BLaER1 treated with 17β-estradiol and CSF1 and Interleukin-3, amounts not matched to agents 10 nM and 100 nM (cell line): ENCODE results near the gene TTYH1.
A peak's percentile ranks its signal among the peaks of the same experiment; 100 is the strongest.

ENCODE experiments used
- H3K27ac ChIP-seq, 11 experiments: shearing (Covaris generic); formaldehyde crosslinking; 2 replicates each; pipeline ENCODE4 v1.8.1; 2022
- H3K27me3 ChIP-seq, 11 experiments: shearing (Covaris generic); formaldehyde crosslinking; 2 replicates each; pipeline ENCODE4 v1.8.1; 2022
- H3K36me3 ChIP-seq, 11 experiments: shearing (Covaris generic); formaldehyde crosslinking; 2 replicates each; pipeline ENCODE4 v1.8.1; 2022
- H3K4me1 ChIP-seq, 10 experiments: shearing (Covaris generic); formaldehyde crosslinking; 2 replicates each; pipeline ENCODE4 v1.8.1; 2022
- H3K4me2 ChIP-seq, 11 experiments: shearing (Covaris generic); formaldehyde crosslinking; 2 replicates each; pipeline ENCODE4 v1.8.1; 2022
- H3K4me3 ChIP-seq, 10 experiments: shearing (Covaris generic); formaldehyde crosslinking; 2 replicates each; pipeline ENCODE4 v1.8.1; 2022
- H3K9ac ChIP-seq, 11 experiments: shearing (Covaris generic); formaldehyde crosslinking; 2 replicates each; pipeline ENCODE4 v1.8.1; 2022
- H3K9me3 ChIP-seq, 11 experiments: shearing (Covaris generic); formaldehyde crosslinking; replicated peaks in 1 of 11; 2 replicates each; pipeline ENCODE4 v1.8.1; 2022
- H4K20me1 ChIP-seq, 11 experiments: shearing (Covaris generic); formaldehyde crosslinking; 2 replicates each; pipeline ENCODE4 v1.8.1; 2022
- Cebpa-rat ChIP-seq, 11 experiments: shearing (Covaris generic); IDR thresholded peaks; 2 replicates each; pipeline ENCODE4 v1.8.1; 2022

TTYH1 gene

GRCh38 chr19:54429176-54429495 is 13.9 kb downstream of the TTYH1 start:
- no peak overlapping the region for H3K4me3 ChIP-seq

DNA sequence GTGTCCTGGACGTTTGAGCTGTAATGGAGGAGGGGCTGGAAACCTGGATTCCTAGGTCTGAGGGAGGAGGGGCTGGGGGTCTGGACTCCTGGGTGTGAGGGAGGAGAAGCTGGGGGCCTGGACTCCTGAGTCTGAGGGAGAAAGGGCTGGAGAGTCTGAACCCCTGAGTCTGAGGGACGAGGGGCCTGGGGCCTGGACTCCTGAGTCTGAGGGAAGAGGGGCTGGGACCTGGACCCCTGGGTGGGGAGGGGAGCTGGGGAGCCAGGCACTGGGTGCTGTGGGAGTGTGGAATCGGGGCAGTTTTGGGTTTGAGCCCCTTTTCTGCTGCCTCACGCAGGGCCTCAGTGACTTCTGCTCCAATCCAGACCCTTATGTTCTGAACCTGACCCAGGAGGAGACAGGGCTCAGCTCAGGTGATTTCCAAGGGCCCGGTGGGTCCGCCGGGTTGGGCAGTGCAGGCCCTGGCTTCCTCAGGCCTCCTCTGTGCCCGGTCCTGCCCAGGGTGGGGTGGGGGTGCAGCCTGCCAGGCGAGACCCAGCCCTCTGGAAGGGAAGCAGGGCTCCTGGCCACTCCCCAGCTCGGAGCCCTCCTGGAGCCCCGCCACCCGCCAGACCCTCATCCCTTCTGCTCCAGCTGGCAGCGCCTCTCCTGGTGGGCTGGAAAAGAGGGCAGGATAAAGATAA is 14.4 kb downstream of the TTYH1 start:
- Histone ChIP-seq H3K9ac (peak overlapping the region in 6 of 11 experiments; percentile 42 to 69 (median 59); a peak in 9 of 22 replicates), H3K9me3 (no peaks in the 10 kb centered on the region), H3K36me3 (peaks cover 0 to 9% (median 6%) of the 10 kb centered on the region in 11 experiments; a peak in 10 of 22 replicates), H3K4me2 (peak overlapping the region; percentile 80 to 96 (median 90); a peak in 21 of 22 replicates), H4K20me1 (peaks cover 2 to 41% (median 10%) of the 10 kb centered on the region in 11 experiments; a peak in 13 of 22 replicates), H3K27me3 (peaks cover 0 to 16% (median 0%) of the 10 kb centered on the region in 11 experiments; a peak in 4 of 22 replicates), H3K4me1 (peaks cover 12 to 52% (median 39%) of the 10 kb centered on the region in 10 experiments; a peak in 18 of 20 replicates), H3K27ac (peak overlapping the region in 1 of 11 experiments; percentile 6; a peak in 1 of 22 replicates), H3K4me3 (peak overlapping the region in 5 of 10 experiments; percentile 49 to 66 (median 58); a peak in 6 of 20 replicates)
- TF ChIP-seq Cebpa-rat (IDR thresholded peaks at IDR 0.05) = no peak

More at GRCh38 chr19:54429176-54429495, 13.9 kb downstream of the TTYH1 start:
- Histone ChIP-seq H3K27me3 (peaks cover 0 to 16% (median 0%) of the 10 kb centered on the region in 11 experiments; a peak in 4 of 22 replicates), H3K4me2 (no peak overlapping the region; a peak in 1 of 22 replicates), H3K4me1 (peaks cover 12 to 49% (median 37%) of the 10 kb centered on the region in 10 experiments; a peak in 18 of 20 replicates), H3K36me3 (peaks cover 0 to 4% (median under 1%) of the 10 kb centered on the region in 11 experiments; a peak in 4 of 22 replicates), H3K9me3 (no peaks in the 10 kb centered on the region), H4K20me1 (peaks cover 0 to 36% (median 10%) of the 10 kb centered on the region in 11 experiments; a peak in 12 of 22 replicates), H3K9ac (0 out of 22 replicates have a peak overlapping the region, but pooled peaks of 3 of the 11 experiments have one; percentile 13 to 65 (median 50)), H3K27ac (no peak overlapping the region)
- TF ChIP-seq Cebpa-rat (IDR thresholded peaks at IDR 0.05) = no peak

DNA sequence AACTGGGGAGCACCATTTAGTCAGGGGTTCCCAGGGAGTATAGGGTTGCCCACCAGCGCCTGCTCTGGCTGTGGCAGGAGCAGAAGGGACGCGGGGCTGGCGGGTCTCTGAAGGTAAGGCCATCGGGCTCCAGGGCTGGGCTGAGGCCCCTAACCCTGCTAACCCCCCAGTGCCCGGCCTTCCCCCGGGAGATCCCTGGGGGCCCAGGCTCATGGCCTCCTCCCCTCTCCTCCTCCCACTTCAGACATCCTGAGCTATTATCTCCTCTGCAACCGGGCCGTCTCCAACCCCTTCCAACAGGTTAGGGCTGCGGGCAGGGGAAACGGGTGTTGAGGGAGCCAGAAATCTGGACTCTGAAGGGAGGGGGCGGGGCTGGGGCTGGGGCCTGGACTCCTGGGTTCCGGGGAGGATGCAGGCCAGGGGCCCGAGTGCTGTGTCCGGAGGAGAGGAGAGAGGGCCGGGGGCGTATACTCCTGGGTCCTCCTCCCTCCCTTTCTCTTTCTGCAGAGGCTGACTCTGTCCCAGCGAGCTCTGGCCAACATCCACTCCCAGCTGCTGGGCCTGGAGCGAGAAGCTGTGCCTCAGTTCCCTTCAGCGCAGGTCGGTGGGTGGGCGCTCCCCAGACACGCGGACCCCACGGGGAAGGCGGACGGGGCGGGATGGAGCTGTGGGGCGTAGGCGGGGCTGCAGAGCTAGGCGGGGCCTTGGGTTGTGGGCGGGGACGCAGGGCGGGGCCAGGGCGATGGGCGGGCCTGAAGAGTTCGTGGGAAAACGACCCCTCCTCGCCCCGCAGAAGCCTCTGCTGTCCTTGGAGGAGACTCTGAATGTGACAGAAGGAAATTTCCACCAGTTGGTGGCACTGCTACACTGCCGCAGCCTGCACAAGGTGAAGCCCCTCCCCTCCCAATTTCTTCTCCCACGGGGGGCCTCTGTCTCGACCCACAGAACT is 15.3 kb downstream of the TTYH1 start:
- TF ChIP-seq Cebpa-rat (IDR thresholded peaks at IDR 0.05) = no peak
- Histone ChIP-seq H3K4me1 (peaks cover 12 to 59% (median 46%) of the 10 kb centered on the region in 10 experiments; a peak in 18 of 20 replicates), H3K9ac (peak overlapping the region in 8 of 11 experiments; percentile 15 to 69 (median 52); a peak in 13 of 22 replicates), H3K4me3 (peak overlapping the region; percentile 35 to 66 (median 55)), H3K9me3 (no peaks in the 10 kb centered on the region), H3K36me3 (peaks cover 0 to 16% (median 8%) of the 10 kb centered on the region in 11 experiments; a peak in 10 of 22 replicates), H4K20me1 (peaks cover 3 to 50% (median 11%) of the 10 kb centered on the region in 11 experiments; a peak in 13 of 22 replicates), H3K4me2 (peak overlapping the region; percentile 80 to 96 (median 90)), H3K27me3 (peaks cover 0 to 16% (median 0%) of the 10 kb centered on the region in 11 experiments; a peak in 4 of 22 replicates), H3K27ac (peak overlapping the region in 1 of 11 experiments; percentile 6; a peak in 1 of 22 replicates)

- no peak for TF ChIP-seq Cebpa-rat (IDR thresholded peaks at IDR 0.05)
- peaks cover 12 to 59% (median 46%) of the 10 kb centered on the region in 10 experiments; a peak in 18 of 20 replicates for H3K4me1 ChIP-seq
- H3K4me2 ChIP-seq = peak overlapping the region; percentile 80 to 96 (median 90)
- no peaks in the 10 kb centered on the region for H3K9me3 ChIP-seq
- H3K27ac ChIP-seq = no peak overlapping the region
- H4K20me1 ChIP-seq = peaks cover 3 to 58% (median 19%) of the 10 kb centered on the region in 11 experiments; a peak in 14 of 22 replicates
- peak overlapping the region in 5 of 11 experiments; percentile 15 to 68 (median 36); a peak in 4 of 22 replicates for H3K9ac ChIP-seq
- peaks cover 0 to 16% (median 0%) of the 10 kb centered on the region in 11 experiments; a peak in 4 of 22 replicates for H3K27me3 ChIP-seq
- peaks cover 0 to 16% (median 8%) of the 10 kb centered on the region in 11 experiments; a peak in 11 of 22 replicates for H3K36me3 ChIP-seq
- peak overlapping the region in 9 of 10 experiments; percentile 35 to 66 (median 56); a peak in 14 of 20 replicates for H3K4me3 ChIP-seq
Observed at GRCh38 chr19:54431255-54431838, 16.1 kb downstream of the TTYH1 start.

- Histone ChIP-seq H3K4me2 (no peak overlapping the region), H3K36me3 (peaks cover 0 to 16% (median 8%) of the 10 kb centered on the region in 11 experiments; a peak in 11 of 22 replicates)
Observed at GRCh38 chr19:54432144-54432738, 17.0 kb downstream of the TTYH1 start.

DNA sequence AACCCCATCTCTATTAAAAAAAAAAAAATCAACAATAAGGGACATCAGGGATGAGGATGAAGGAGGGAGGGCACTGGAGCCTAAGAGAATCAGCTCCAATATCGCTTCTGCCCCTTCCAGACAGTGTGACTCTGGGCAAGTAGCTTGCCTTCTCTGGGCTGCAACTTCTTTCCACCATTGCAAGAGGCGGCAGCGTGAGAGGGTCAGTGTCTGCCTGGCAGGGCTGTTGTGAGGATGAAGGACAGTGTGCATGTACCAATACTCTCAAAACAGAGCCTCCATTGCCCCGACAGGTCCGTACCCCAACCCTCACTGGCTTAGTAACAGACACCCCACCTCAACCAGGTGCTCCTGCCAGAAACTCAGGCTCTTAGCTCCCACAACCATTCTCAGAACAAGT is 18.4 kb downstream of the TTYH1 start:
- Histone ChIP-seq H4K20me1 (peaks cover 3 to 68% (median 34%) of the 10 kb centered on the region in 11 experiments; a peak in 16 of 22 replicates), H3K4me1 (peaks cover 23 to 64% (median 55%) of the 10 kb centered on the region in 10 experiments), H3K9me3 (no peaks in the 10 kb centered on the region), H3K9ac (no peak overlapping the region; a peak in 1 of 22 replicates), H3K4me3 (no peak overlapping the region), H3K27ac (no peak overlapping the region), H3K4me2 (no peak overlapping the region), H3K27me3 (peaks cover 0 to 8% (median 0%) of the 10 kb centered on the region in 11 experiments; a peak in 3 of 22 replicates), H3K36me3 (peaks cover 0 to 16% (median 8%) of the 10 kb centered on the region in 11 experiments; a peak in 11 of 22 replicates)
- no peak for TF ChIP-seq Cebpa-rat (IDR thresholded peaks at IDR 0.05)

More at GRCh38 chr19:54432144-54432738, 17.0 kb downstream of the TTYH1 start:
- no peak overlapping the region for H3K4me3 ChIP-seq
- peaks cover 0 to 16% (median 0%) of the 10 kb centered on the region in 11 experiments; a peak in 3 of 22 replicates for H3K27me3 ChIP-seq
- H3K9me3 ChIP-seq = no peaks in the 10 kb centered on the region
- peaks cover 3 to 62% (median 27%) of the 10 kb centered on the region in 11 experiments; a peak in 14 of 22 replicates for H4K20me1 ChIP-seq
- TF ChIP-seq Cebpa-rat (IDR thresholded peaks at IDR 0.05) = no peak
- peaks cover 12 to 62% (median 49%) of the 10 kb centered on the region in 10 experiments; a peak in 18 of 20 replicates for H3K4me1 ChIP-seq
- no peak overlapping the region for H3K9ac ChIP-seq
- no peak overlapping the region for H3K27ac ChIP-seq

DNA sequence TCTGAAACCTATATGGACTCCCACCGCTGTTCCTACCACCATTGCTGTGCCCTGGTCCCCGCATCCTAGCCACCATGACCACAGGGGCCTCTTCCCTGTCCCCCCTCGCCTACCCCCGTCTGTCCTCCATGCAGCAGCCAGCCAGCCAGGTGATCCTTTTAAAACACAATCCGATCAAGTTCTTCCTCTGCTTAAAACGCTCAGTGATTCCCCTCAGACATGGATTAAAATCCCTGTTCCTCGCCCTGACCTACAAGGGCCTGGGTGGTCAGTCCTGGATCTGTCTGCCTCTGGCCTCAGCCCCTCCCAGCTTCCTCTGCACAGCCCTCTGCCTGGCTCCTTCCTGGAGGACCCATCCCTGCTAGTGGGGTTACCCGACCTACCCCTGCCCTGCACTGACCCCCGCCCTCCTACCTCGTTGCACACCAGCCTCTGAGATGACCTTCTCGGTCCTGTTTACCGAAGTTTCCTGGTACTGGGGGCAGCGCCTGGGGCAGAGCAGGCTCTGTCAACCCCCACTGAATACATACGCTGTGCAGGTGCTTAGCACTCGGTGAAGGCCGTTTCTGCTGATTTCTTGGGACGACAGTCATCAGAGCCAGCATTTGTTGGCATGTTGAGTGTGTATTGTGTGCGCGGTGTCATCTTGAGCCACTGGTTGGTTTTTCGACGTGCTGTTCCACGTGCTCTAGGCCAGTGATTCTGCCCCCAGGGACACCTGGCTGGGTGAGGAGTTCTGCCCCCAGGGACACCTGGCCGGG is 19.0 kb downstream of the TTYH1 start:
- no peak overlapping the region for H3K4me3 ChIP-seq
- H3K9me3 ChIP-seq = no peaks in the 10 kb centered on the region
- H3K4me1 ChIP-seq = peaks cover 29 to 70% (median 61%) of the 10 kb centered on the region in 10 experiments
- peak overlapping the region in 1 of 11 experiments; percentile 17; a peak in 2 of 22 replicates for H3K9ac ChIP-seq
- TF ChIP-seq Cebpa-rat (IDR thresholded peaks at IDR 0.05) = no peak
- H3K27me3 ChIP-seq = peaks cover 0 to 8% (median 0%) of the 10 kb centered on the region in 11 experiments; a peak in 3 of 22 replicates
- no peak overlapping the region for H3K27ac ChIP-seq
- H3K36me3 ChIP-seq = peaks cover 0 to 16% (median 8%) of the 10 kb centered on the region in 11 experiments; a peak in 11 of 22 replicates
- H4K20me1 ChIP-seq = peaks cover 3 to 74% (median 40%) of the 10 kb centered on the region in 11 experiments; a peak in 17 of 22 replicates
- peak overlapping the region in 8 of 11 experiments; percentile 8 to 78 (median 30); a peak in 11 of 22 replicates for H3K4me2 ChIP-seq
